Loucy (cell line): ENCODE results near the gene PRKCE.

Experiments
- H2AFZ ChIP-seq: fragments of 200-600 bp; sonication (generic); 2 replicates; pipeline ENCODE4 v1.6.0; 2016; ENCODE audit warnings: antibody characterized with exemption, mild to moderate bottlenecking, low read length, moderate library complexity
- H3F3A ChIP-seq: fragments of 200-600 bp; 2 replicates; pipeline ENCODE4 v1.6.0; 2016; ENCODE audit warnings: antibody characterized with exemption, low read depth, mild to moderate bottlenecking
- H3K27me3 ChIP-seq: fragments of 200-600 bp; sonication (generic); 2 replicates; pipeline ENCODE4 v1.6.1; 2014; ENCODE audit warnings: low read length, mild to moderate bottlenecking; ENCODE audit not compliant: insufficient read depth, poor library complexity, severe bottlenecking
- H3K36me3 ChIP-seq: fragments of 200-600 bp; sonication (generic); 2 replicates; pipeline ENCODE4 v1.6.1; 2016; ENCODE audit warnings: low read length; ENCODE audit not compliant: insufficient read depth
- H3K4me1 ChIP-seq: fragments of 200-600 bp; sonication (generic); 2 replicates; pipeline ENCODE4 v1.5.1; 2014; ENCODE audit warnings: low read length, mild to moderate bottlenecking; ENCODE audit not compliant: insufficient read depth, poor library complexity, severe bottlenecking
- H3K4me2 ChIP-seq: fragments of 200-600 bp; sonication (generic); 2 replicates; pipeline ENCODE4 v1.6.0; 2014; ENCODE audit warnings: antibody characterized with exemption, low read length, low read depth, mild to moderate bottlenecking; ENCODE audit not compliant: poor library complexity, severe bottlenecking
- H3K4me3 ChIP-seq: fragments of 200-600 bp; sonication (generic); 2 replicates; pipeline ENCODE4 v1.5.1; 2014; ENCODE audit warnings: low read length, mild to moderate bottlenecking, mixed read lengths; ENCODE audit not compliant: poor library complexity, severe bottlenecking
- H3K79me2 ChIP-seq: fragments of 200-600 bp; sonication (generic); 2 replicates; pipeline ENCODE4 v1.6.1; 2014; ENCODE audit warnings: low read length; ENCODE audit not compliant: insufficient read depth
- H3K9ac ChIP-seq: fragments of 200-600 bp; sonication (generic); 2 replicates; pipeline ENCODE4 v1.6.0; 2014; ENCODE audit warnings: mild to moderate bottlenecking, low read depth, low read length, moderate library complexity; ENCODE audit not compliant: poor library complexity, severe bottlenecking
- H3K9me2 ChIP-seq: fragments of 200-600 bp; sonication (generic); replicated peaks from 2 replicates; pipeline ENCODE4 v1.6.1; 2016; ENCODE audit warnings: low read depth, low read length, mixed read lengths
- H3K9me3 ChIP-seq: fragments of 200-600 bp; sonication (generic); 2 replicates; pipeline ENCODE4 v1.6.1; 2014; ENCODE audit warnings: mild to moderate bottlenecking, antibody characterized with exemption, low read length, low read depth; ENCODE audit not compliant: insufficient read depth
- H4K20me1 ChIP-seq: fragments of 200-600 bp; sonication (generic); 2 replicates; pipeline ENCODE4 v1.6.0; 2014; ENCODE audit warnings: antibody characterized with exemption, low read length, mild to moderate bottlenecking; ENCODE audit not compliant: insufficient read depth, poor library complexity, severe bottlenecking
- EZH2phosphoT487 ChIP-seq: fragments of 200-600 bp; IDR thresholded peaks from 2 replicates; pipeline ENCODE4 v1.6.1; 2018; ENCODE audit warnings: antibody characterized with exemption, mild to moderate bottlenecking, moderate library complexity, borderline replicate concordance
- TF ChIP-seq, protein P1 (sequence below): fragments of 200-600 bp; sonication (generic); conservative IDR thresholded peaks from 2 replicates; pipeline ENCODE4 v1.5.1; 2014; ENCODE audit warnings: mild to moderate bottlenecking, antibody characterized with exemption, low read length

The PRKCE gene

GRCh38 chr2:45724335-45724734 lies 72.9 kb downstream of the PRKCE start:
- Histone ChIP-seq H3K27me3 (no peaks in the 10 kb centered on the region), H3K36me3 (no peaks in the 10 kb centered on the region), H3K79me2 (peaks cover 18% of the 10 kb centered on the region; the same call in 1 of the 2 replicates), H2AFZ (no peak overlapping the region), H3K4me1 (peaks cover 19% of the 10 kb centered on the region), H3K9me2 (no peaks in the 10 kb centered on the region), H3F3A (no peaks in the 10 kb centered on the region), H4K20me1 (no peaks in the 10 kb centered on the region), H3K9ac (no peak overlapping the region), H3K4me2 (no peak overlapping the region), H3K4me3 (no peak overlapping the region), H3K9me3 (no peaks in the 10 kb centered on the region)
- TF ChIP-seq, protein P1, sequence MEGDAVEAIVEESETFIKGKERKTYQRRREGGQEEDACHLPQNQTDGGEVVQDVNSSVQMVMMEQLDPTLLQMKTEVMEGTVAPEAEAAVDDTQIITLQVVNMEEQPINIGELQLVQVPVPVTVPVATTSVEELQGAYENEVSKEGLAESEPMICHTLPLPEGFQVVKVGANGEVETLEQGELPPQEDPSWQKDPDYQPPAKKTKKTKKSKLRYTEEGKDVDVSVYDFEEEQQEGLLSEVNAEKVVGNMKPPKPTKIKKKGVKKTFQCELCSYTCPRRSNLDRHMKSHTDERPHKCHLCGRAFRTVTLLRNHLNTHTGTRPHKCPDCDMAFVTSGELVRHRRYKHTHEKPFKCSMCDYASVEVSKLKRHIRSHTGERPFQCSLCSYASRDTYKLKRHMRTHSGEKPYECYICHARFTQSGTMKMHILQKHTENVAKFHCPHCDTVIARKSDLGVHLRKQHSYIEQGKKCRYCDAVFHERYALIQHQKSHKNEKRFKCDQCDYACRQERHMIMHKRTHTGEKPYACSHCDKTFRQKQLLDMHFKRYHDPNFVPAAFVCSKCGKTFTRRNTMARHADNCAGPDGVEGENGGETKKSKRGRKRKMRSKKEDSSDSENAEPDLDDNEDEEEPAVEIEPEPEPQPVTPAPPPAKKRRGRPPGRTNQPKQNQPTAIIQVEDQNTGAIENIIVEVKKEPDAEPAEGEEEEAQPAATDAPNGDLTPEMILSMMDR, result no peak
- no peak for TF ChIP-seq EZH2phosphoT487

DNA sequence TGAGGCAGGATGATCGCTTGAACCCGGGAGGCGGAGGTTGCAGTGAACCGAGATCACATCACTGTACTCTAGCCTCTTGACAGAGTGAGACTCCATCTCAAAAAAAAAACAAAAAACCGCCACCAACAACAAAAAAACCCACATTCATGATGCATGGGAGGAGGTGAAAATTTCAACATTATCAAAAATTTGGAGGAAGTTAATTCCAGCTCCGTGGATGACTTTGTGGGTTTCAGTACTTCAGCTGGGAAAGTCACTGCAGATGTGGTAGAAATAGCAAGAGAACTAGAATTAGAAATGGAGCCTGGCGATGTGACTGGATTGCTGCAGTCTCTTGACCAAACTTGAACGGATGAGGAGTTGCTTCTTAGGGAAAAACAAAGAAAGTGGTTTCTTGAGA lies 74.3 kb downstream of the PRKCE start:
- Histone ChIP-seq H3K36me3 (no peaks in the 10 kb centered on the region), H2AFZ (no peak overlapping the region), H3K27me3 (no peaks in the 10 kb centered on the region), H3F3A (no peaks in the 10 kb centered on the region), H3K4me2 (no peak overlapping the region), H3K9ac (no peak overlapping the region), H3K9me3 (no peaks in the 10 kb centered on the region), H3K4me1 (peaks cover 19% of the 10 kb centered on the region), H3K4me3 (no peak overlapping the region), H4K20me1 (no peaks in the 10 kb centered on the region), H3K79me2 (peaks cover 22% of the 10 kb centered on the region; the same call in 1 of the 2 replicates), H3K9me2 (no peaks in the 10 kb centered on the region)
- no peak for TF ChIP-seq EZH2phosphoT487

DNA sequence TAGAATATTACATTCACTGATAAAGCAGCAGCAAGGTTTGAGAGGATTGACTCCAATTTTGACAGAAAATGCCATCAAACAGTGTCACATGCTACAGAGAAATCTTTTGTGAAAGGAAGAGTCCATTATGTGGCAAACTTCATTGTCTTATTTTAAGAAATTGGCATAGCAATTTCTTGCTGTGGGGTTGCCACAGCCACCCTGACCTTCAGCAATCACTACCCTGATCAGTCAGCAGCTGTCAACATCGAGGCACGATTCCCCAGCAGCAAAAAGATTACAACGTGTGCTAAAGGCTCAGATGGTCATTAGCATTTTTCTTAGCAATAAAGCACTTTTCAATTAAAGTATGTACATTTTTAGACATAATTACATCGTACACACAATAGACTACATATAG lies 74.7 kb downstream of the PRKCE start:
- H3K4me2 ChIP-seq, result no peak overlapping the region
- no peak for TF ChIP-seq EZH2phosphoT487
- TF ChIP-seq, protein P1, result no peak
- H3K27me3 ChIP-seq, result no peaks in the 10 kb centered on the region
- no peak overlapping the region for H3K9ac ChIP-seq
- no peaks in the 10 kb centered on the region for H4K20me1 ChIP-seq
- peaks cover 19% of the 10 kb centered on the region for H3K4me1 ChIP-seq
- no peaks in the 10 kb centered on the region for H3K9me2 ChIP-seq
- H3K79me2 ChIP-seq, result peaks cover 24% of the 10 kb centered on the region; the same call in 1 of the 2 replicates
- no peak overlapping the region for H2AFZ ChIP-seq
- no peaks in the 10 kb centered on the region for H3K36me3 ChIP-seq
- no peaks in the 10 kb centered on the region for H3K9me3 ChIP-seq
- H3K4me3 ChIP-seq, result no peak overlapping the region
- no peaks in the 10 kb centered on the region for H3F3A ChIP-seq

GRCh38 chr2:45728458-45728942 lies 77.0 kb downstream of the PRKCE start:
- H3K36me3 ChIP-seq, result no peaks in the 10 kb centered on the region
- H3K9ac ChIP-seq, result no peak overlapping the region
- no peaks in the 10 kb centered on the region for H4K20me1 ChIP-seq
- H3K4me3 ChIP-seq, result no peak overlapping the region
- no peaks in the 10 kb centered on the region for H3K9me2 ChIP-seq
- no peaks in the 10 kb centered on the region for H3F3A ChIP-seq
- TF ChIP-seq, protein P1, result no peak
- no peak for TF ChIP-seq EZH2phosphoT487
- H3K9me3 ChIP-seq, result no peaks in the 10 kb centered on the region
- H3K79me2 ChIP-seq, result peaks cover 26% of the 10 kb centered on the region; the same call in 1 of the 2 replicates
- no peak overlapping the region for H3K4me2 ChIP-seq
- peaks cover 9% of the 10 kb centered on the region for H3K4me1 ChIP-seq
- no peak overlapping the region for H2AFZ ChIP-seq
- H3K27me3 ChIP-seq, result no peaks in the 10 kb centered on the region
